Left lung (tissue), 10 donors: ENCODE data around the gene ENO3. TPM values are rescaled to one million over a fixed set of nuclear protein-coding genes. Genes with fewer than 3 reads are reported as not detected.

ENCODE experiments used
- ATAC-seq: fragments of 200-7000 bp; cut with Tn5 transposase; one replicate; pipeline ENCODE4 v1.9.1; 2020; ENCODE audit warnings: moderate library complexity
- DNase-seq, 4 donors: peaks; one replicate each; pipeline ENCODE4 v3.0.0-alpha.2; 2013 to 2020
- H3K27ac ChIP-seq, 2 donors: fragments of 200-600 bp; sonication (generic) in 1 of 2; one replicate each; pipeline versions ENCODE4 v1.5.0 to v1.8.0; 2020 to 2021
- H3K27me3 ChIP-seq, 2 donors: fragments of 200-600 bp; sonication (generic) in 1 of 2; one replicate each; pipeline versions ENCODE4 v1.5.0 to v1.8.0; 2020 to 2021
- H3K36me3 ChIP-seq, 2 donors: fragments of 200-600 bp; sonication (generic) in 1 of 2; one replicate each; pipeline versions ENCODE4 v1.5.0 to v1.8.0; 2020 to 2021
- H3K4me1 ChIP-seq, 2 donors: fragments of 200-600 bp; one replicate each; pipeline ENCODE4 v1.8.0; 2021
- H3K4me3 ChIP-seq, 2 donors: fragments of 200-600 bp; sonication (generic) in 1 of 2; one replicate each; pipeline versions ENCODE4 v1.5.0 to v1.8.0; 2020 to 2021; ENCODE audit warnings: mild to moderate bottlenecking in 1 of 2
- H3K9me3 ChIP-seq, 2 donors: fragments of 200-600 bp; sonication (generic) in 1 of 2; one replicate each; pipeline versions ENCODE4 v1.5.0 to v1.8.0; 2020 to 2021
- CTCF ChIP-seq, 2 donors: fragments of 200-600 bp; sonication (generic) in 1 of 2; IDR thresholded peaks; one replicate each; pipeline versions ENCODE4 v1.5.0 to v1.8.0; 2021; ENCODE audit warnings: antibody characterized with exemption in 2 of 2
- intact Hi-C, 2 donors: fragments of 100-400 bp; cut with DNase I; formaldehyde crosslinking; loops; one replicate each; pipeline versions ENCODE4 v1.11.2 to v1.14.2; 2022
- polyA plus RNA-seq, 6 donors: library from polyadenylated mRNA; unstranded; fragments of 120-200 nt; gene quantifications; one replicate each; pipeline ENCODE4 v1.2.1, GENCODE V29; 2013; ENCODE audit not compliant: insufficient read length in 6 of 6
- total RNA-seq, 2 donors: library from RNA; stranded (reverse); fragmentation: NEBNext Ultra II Directional; extraction: Animal tissue kit (Norgen Biotek cat#: 25700); gene quantifications; one replicate each; pipeline ENCODE4 v1.2.1, GENCODE V29; 2021
- donor health status: DM: no; HTN: yes; CAD: no.
- donor health status: DM: no; HTN: no; CAD: no.

Gene ENO3
- total and polyA plus RNA-seq, 8 donors = 10.7 to 22.4 (median 15.6) TPM

GRCh38 chr17:4994081-4994595, 43.2 kb downstream of the ENO3 start:
- H3K27ac ChIP-seq = no peak overlapping the region
- intact Hi-C loops = no loop called here
- H3K4me1 ChIP-seq = peaks cover 6 to 21% of the 10 kb centered on the region in 2 donors
- H3K27me3 ChIP-seq = no peaks in the 10 kb centered on the region
- H3K36me3 ChIP-seq = no peaks in the 10 kb centered on the region
- DNase-seq (no peak), ATAC-seq (no peak)
- no peak for TF ChIP-seq CTCF (IDR thresholded peaks at IDR 0.05)
- H3K9me3 ChIP-seq = no peaks in the 10 kb centered on the region
- no peak overlapping the region for H3K4me3 ChIP-seq

GRCh38 chr17:4997302-4998026, 46.5 kb downstream of the ENO3 start, which contains the start of the genes INCA1 and KIF1C:
TSS of gene INCA1 (minus strand) at chr17:4997522. CDS start at chr17:4994437, 3,085 bp downstream.
TSS of gene KIF1C (plus strand) at chr17:4997950. CDS start at chr17:5000247, 2,297 bp downstream.
- peak in 1 of 2 donors; percentile 50 for TF ChIP-seq CTCF (IDR thresholded peaks at IDR 0.05)
- Histone ChIP-seq H3K27ac (peak within 1 kb of the TSS; percentile 86 to 92), H3K4me3 (peak within 1 kb of the TSS; percentile 90 to 99), H3K27me3 (no peaks in the 10 kb centered on the region), H3K9me3 (no peaks in the 10 kb centered on the region), H3K36me3 (peaks cover 0 to 18% of the 10 kb centered on the region in 2 donors), H3K4me1 (peaks cover 15 to 37% of the 10 kb centered on the region in 2 donors)
- ATAC-seq = peak; percentile 96
- DNase-seq = peak; percentile 94 to 99 (median 96)
- intact Hi-C loops = no loop called here

GRCh38 chr17:4998027-4998731, 47.3 kb downstream of the ENO3 start:
- ATAC-seq (peak; percentile 6), DNase-seq (peak in 3 of 4 donors; percentile 44 to 91 (median 49))
- no peaks in the 10 kb centered on the region for H3K9me3 ChIP-seq
- H3K27ac ChIP-seq = peak overlapping the region; percentile 86 to 92
- peaks cover 15 to 37% of the 10 kb centered on the region in 2 donors for H3K4me1 ChIP-seq
- intact Hi-C loops = no loop called here
- TF ChIP-seq CTCF (IDR thresholded peaks at IDR 0.05) = no peak
- no peaks in the 10 kb centered on the region for H3K27me3 ChIP-seq
- H3K36me3 ChIP-seq = peaks cover 0 to 25% of the 10 kb centered on the region in 2 donors
- H3K4me3 ChIP-seq = peak overlapping the region; percentile 90 to 99

GRCh38 chr17:4998732-4999429, 48.0 kb downstream of the ENO3 start:
- intact Hi-C loops = no loop called here
- H3K27me3 ChIP-seq = no peaks in the 10 kb centered on the region
- DNase-seq (no peak), ATAC-seq (peak; percentile 2)
- H3K4me3 ChIP-seq = peak overlapping the region; percentile 90 to 99
- H3K9me3 ChIP-seq = no peaks in the 10 kb centered on the region
- peak overlapping the region; percentile 86 to 92 for H3K27ac ChIP-seq
- no peak for TF ChIP-seq CTCF (IDR thresholded peaks at IDR 0.05)
- peaks cover 15 to 37% of the 10 kb centered on the region in 2 donors for H3K4me1 ChIP-seq
- H3K36me3 ChIP-seq = peaks cover 0 to 32% of the 10 kb centered on the region in 2 donors
